Kidney glomerular epithelial cell (primary cell): ENCODE measurements around the gene ARL6IP5.

Experiments used
- DNase-seq: peaks from one replicate; lab custom pipeline; 2025; lab: John Stamatoyannopoulos, UW

The ARL6IP5 gene, protein sequence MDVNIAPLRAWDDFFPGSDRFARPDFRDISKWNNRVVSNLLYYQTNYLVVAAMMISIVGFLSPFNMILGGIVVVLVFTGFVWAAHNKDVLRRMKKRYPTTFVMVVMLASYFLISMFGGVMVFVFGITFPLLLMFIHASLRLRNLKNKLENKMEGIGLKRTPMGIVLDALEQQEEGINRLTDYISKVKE

DNA sequence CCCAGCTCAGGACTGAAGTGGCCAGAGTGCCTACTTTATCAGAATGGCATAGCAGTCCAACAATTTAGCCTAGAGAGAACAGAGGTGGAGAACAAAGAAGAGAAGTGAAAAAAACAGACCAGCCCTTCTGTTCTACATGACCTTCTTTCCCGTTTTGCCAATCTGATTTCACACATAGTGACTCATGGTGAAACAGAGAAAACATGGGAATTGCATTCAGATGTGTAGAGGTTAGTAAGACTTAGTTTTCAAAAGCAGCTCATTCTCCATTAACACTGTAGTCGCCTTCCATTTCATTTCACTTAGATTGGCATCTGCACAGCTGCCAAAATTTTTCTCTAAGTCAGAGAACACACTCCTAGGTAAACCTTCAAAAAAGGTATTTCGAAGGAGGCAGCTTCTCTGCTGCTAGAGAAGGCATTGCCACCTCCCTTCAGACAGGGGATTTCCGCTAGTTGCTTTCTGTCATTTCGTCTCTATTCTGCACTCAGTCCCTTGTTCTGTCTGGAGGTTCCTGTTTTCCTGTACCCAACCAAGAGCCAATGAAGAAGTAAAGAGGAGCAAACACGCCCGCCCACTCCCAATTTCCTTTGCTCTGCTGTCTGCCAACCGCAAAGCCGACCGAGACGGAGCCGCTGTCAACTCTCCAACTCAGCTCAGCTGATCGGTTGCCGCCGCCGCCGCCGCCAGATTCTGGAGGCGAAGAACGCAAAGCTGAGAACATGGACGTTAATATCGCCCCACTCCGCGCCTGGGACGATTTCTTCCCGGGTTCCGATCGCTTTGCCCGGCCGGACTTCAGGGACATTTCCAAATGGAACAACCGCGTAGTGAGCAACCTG, at the start of gene ARL6IP5:
TSS of gene ARL6IP5 (plus strand) at position 612 of the 842 bp plus-strand sequence. CDS start at position 723, 111 bp downstream.
- peak; percentile 91 for DNase-seq

- no peak for DNase-seq
These were observed 40.1 kb upstream of the ARL6IP5 start for GRCh38 chr3:69044608-69045007.

- no peak for DNase-seq
These were observed 35.7 kb upstream of the ARL6IP5 start for GRCh38 chr3:69048990-69049389.

DNA sequence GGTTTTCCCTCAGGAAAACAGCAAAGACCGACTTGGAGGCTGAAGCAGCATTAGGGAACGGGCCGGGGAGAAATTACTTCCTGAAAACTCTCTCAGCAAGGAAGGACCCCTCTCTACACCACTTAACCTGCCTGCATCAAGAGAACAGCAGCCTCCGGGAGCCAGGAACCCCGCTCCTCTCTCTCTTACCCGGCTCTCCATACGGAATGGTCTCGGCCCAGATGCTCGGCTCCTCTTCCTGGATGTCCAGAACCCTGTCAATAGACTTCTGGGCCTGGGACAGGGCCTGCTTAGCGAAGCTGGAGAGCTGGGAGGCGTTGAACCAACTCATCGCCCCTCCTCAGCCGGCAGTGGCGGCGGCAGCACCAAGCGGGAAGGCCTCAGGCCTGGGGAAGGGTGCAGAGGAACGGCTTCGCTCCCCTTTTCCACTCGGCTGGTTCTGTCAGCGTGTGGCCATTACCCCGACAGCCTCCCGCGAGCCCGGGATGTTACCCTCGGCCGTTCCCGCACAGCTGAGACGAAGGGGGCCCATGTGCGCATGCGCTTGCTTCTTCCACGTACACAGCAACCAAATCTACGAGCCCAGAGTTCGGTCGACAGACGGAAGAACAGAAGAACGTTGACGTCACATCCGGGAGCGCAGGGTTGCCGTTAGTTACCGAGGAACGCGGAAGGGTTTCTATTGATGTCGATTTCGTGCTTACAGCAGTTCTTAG, 32.8 kb upstream of the ARL6IP5 start, which contains the start of gene TMF1:
TSS of gene TMF1 (minus strand) at position 578 of the 716 bp plus-strand sequence. CDS start at position 331, 247 bp downstream.
- DNase-seq, result no peak

- DNase-seq, result no peak
These were observed 32.3 kb upstream of the ARL6IP5 start for GRCh38 chr3:69052472-69052898.

DNA sequence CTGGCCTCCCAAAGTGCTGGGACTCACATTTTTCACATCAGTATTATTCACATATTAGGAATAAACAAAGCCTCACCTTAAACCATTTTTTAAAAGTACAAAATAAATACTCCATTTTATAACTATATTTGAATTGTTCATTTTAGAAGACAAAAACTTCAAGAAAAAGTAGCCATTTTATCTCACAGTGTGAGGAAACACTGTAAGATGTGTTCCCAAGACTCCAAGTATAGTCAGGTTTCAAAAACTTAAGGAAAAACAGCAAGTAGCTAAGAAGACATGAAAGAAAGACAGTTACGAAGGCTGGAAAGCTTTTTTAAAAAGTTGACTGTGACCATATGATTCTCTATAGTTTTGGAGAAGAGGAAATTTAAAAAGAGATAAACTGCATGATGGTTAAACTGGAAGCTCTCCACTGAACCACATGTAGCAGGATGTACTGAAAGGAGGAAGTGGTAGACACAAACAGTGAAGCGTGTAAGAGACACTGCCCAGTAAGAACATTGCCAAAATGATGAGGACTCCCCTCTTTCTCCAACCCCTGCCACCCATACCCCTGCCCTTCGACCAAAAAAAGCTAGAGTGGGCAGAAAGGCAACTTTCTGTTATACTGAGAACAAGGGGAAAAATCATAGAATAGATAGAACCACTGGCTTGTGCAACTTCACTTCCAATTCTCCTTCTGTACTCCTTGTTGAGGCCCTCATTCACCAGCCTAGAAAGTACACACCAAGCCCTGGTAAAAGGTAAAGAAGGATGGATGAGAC, 26.4 kb upstream of the ARL6IP5 start:
- no peak for DNase-seq

- DNase-seq, result no peak
These were observed 25.9 kb upstream of the ARL6IP5 start for GRCh38 chr3:69058947-69059224.

GRCh38 chr3:69059688-69060087, 25.0 kb upstream of the ARL6IP5 start:
- DNase-seq, result no peak

GRCh38 chr3:69063636-69064035, 21.1 kb upstream of the ARL6IP5 start:
- DNase-seq, result no peak

- DNase-seq, result no peak
These were observed 19.3 kb upstream of the ARL6IP5 start for GRCh38 chr3:69065318-69065964.

DNA sequence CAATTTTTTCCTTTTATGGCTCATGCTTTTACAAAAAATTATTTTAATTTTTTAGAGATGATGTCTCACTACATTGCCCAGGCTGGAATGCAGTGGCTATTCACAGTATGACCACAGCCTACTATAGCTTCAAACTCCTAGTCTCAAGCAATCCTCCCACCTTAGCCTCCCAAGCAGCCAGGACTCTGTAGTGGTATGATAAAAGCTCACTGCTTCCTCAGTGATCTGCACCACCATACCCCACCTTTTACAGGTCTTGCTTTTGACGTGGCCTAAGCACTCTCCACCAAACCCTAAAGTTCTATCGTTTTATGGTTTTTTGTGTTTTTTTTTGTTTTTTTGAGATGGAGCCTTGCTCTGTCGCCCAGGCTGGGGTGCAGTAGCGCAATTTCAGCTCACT, 18.6 kb upstream of the ARL6IP5 start:
- no peak for DNase-seq

DNA sequence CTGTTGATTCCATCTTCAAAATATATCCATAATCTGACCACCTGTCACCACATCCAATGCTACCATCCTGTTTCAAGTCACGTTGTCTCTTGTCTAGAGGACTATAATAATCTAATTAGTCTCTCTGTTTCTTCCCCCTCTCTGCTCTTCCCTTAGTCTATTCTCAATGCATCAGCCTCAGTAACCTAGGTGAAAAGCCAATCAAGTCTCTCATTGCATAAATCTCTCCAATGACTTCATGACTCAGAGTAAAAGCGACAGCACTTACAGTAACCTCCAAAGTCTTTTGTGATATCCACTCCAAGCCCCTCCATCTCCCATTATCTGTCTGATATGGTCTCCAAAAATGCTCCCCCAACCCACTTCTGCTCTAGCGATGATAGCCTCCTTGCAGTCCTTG, 11.8 kb upstream of the ARL6IP5 start:
- no peak for DNase-seq

DNA sequence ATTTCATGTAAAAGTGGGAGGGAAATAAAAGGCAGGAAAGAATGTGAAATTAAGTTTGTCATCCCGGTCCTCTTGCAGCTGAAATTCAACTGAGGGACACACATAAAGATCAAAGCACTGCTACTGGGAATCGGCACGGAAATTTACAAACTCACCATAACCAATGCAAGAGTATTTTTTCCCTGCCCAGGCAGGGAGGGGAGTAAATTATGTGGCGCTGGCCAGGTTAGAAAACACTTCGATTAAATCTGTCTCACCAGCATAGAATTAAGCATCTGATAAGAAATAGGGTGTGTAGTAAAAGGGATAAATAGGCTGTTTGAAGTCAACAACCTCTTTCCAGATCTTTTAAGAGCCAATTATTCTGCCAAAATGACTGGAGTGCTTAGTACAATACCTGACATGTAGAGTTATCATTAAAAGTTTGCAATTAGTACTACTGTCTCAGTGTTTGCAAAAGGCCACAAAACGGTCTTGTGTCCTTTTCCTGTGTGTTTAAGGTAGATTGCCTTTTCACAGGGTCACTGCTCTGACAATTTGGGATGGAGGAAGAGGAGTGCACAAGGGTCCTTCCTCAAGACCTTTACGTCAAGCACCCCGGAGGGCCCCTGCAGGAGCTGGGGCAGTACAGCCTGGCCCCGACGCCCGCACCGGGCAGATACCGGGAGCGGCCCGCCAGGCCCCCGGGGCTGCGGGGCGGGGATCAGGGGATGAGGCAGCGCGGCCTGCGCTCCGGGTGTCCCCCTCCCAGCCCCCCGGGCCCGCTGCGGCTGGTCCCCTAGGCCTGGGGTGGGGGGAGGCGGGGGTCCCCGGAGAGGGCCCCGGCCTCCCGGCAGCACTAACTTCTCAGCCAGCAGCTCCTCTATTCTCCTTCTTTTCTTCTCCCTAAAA, 5.2 kb upstream of the ARL6IP5 start:
- peak; percentile 11 for DNase-seq

- peak; percentile 84 for DNase-seq
These were observed 4.4 kb upstream of the ARL6IP5 start, which contains the start of gene UBA3 for GRCh38 chr3:69080233-69080920. TSS of gene UBA3 (minus strand) at chr3:69080365. CDS start at chr3:69080353, 12 bp downstream.

GRCh38 chr3:69081583-69082262, 3.0 kb upstream of the ARL6IP5 start:
- no peak for DNase-seq

DNA sequence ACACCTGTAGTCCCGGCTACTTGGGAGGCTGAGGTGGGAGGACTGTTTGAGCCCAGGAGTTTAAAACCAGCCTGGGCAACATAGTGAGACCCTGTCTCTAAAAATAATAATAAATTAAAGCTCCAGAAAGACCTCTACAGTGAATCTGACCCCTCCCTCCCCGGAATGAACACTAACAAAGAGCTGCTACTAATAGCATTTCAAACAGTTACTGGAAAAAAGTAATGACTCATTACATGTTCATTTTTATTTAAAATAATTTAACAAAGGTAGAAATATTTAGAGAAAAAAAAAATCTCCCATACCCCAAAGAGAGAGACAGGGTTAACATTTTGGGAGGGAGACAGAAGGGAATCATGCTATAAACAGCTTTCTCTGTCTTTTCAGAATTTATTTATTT, 2.4 kb upstream of the ARL6IP5 start:
- no peak for DNase-seq

GRCh38 chr3:69082805-69083204, 1.9 kb upstream of the ARL6IP5 start:
- DNase-seq, result peak; percentile 86

- DNase-seq, result no peak
These were observed 563 bp downstream of the ARL6IP5 start for GRCh38 chr3:69085168-69085832.
